ENCODE results near the gene CCDC170. TPM values are rescaled to one million over a fixed set of nuclear protein-coding genes. Genes with fewer than 3 reads are reported as not detected.
"Not testable (repeated sequence)": the region's sequence is repeated elsewhere in the genome, so short reads cannot be mapped to it uniquely, and the experiment has no call there.

CCDC170 gene
- total and polyA plus RNA-seq, 5 donors from 2014 or later, result not detected

- no peaks in the 10 kb centered on the region for H3K4me1 ChIP-seq (ENCODE audit: control insufficient read depth, insufficient read depth, low read length, poor library complexity, severe bottlenecking)
- Mint-ChIP-seq H3K27ac (no peak overlapping the region), H3K36me3 (no peaks in the 10 kb centered on the region), H3K4me1 (peaks cover 0 to 2% (median 0%) of the 10 kb centered on the region in 4 donors), H3K4me3 (no peak overlapping the region), H3K27me3 (peaks cover 8% of the 10 kb centered on the region), H3K9me3 (peaks cover 0 to 2% (median 0%) of the 10 kb centered on the region in 7 donors)
- H3K27ac ChIP-seq (ENCODE audit: insufficient read depth, low read length, poor library complexity, severe bottlenecking), result no peak overlapping the region
- ATAC-seq (ENCODE audit: low read depth in 2 of 2) (no peak), DNase-seq (no peak)
- H3K9me3 ChIP-seq (ENCODE audit: control insufficient read depth in 2 of 2, low read length in 2 of 2), result no peaks in the 10 kb centered on the region
- H3K4me3 ChIP-seq (ENCODE audit: low read depth, low read length), result no peak overlapping the region
- H3K27me3 ChIP-seq (ENCODE audit: control insufficient read depth, insufficient read depth, low read length), result no peaks in the 10 kb centered on the region
- H3K36me3 ChIP-seq (ENCODE audit: control insufficient read depth, insufficient read depth, low read length), result no peaks in the 10 kb centered on the region
Observed at GRCh38 chr6:151509048-151509447, 15.2 kb downstream of the CCDC170 start.

- peaks cover 16% of the 10 kb centered on the region for H3K27me3 Mint-ChIP-seq
- ATAC-seq (ENCODE audit: low read depth in 2 of 2), result no peak
- no peak for DNase-seq
- no peak overlapping the region for H3K27ac Mint-ChIP-seq
- Histone ChIP-seq H3K36me3 (ENCODE audit: control insufficient read depth, insufficient read depth, low read length) (no peaks in the 10 kb centered on the region), H3K9me3 (ENCODE audit: control insufficient read depth in 2 of 2, low read length in 2 of 2) (no peaks in the 10 kb centered on the region), H3K4me1 (ENCODE audit: control insufficient read depth, insufficient read depth, low read length, poor library complexity, severe bottlenecking) (no peaks in the 10 kb centered on the region), H3K4me3 (ENCODE audit: low read depth, low read length) (no peak overlapping the region), H3K27ac (ENCODE audit: insufficient read depth, low read length, poor library complexity, severe bottlenecking) (no peak overlapping the region), H3K27me3 (ENCODE audit: control insufficient read depth, insufficient read depth, low read length) (peaks cover 2% of the 10 kb centered on the region)
- no peaks in the 10 kb centered on the region for H3K36me3 Mint-ChIP-seq
- H3K4me3 Mint-ChIP-seq, result no peak overlapping the region
- H3K9me3 Mint-ChIP-seq, result peaks cover 0 to 7% (median 5%) of the 10 kb centered on the region in 7 donors
- no peaks in the 10 kb centered on the region for H3K4me1 Mint-ChIP-seq
Observed at GRCh38 chr6:151512481-151512880, 18.7 kb downstream of the CCDC170 start.

GRCh38 chr6:151514000-151514730 lies 20.3 kb downstream of the CCDC170 start:
- DNase-seq (no peak), ATAC-seq (ENCODE audit: low read depth in 2 of 2) (no peak)
- Histone ChIP-seq H3K27ac (ENCODE audit: insufficient read depth, low read length, poor library complexity, severe bottlenecking) (no peak overlapping the region), H3K4me1 (ENCODE audit: control insufficient read depth, insufficient read depth, low read length, poor library complexity, severe bottlenecking) (no peaks in the 10 kb centered on the region), H3K36me3 (ENCODE audit: control insufficient read depth, insufficient read depth, low read length) (no peaks in the 10 kb centered on the region), H3K27me3 (ENCODE audit: control insufficient read depth, insufficient read depth, low read length) (peaks cover 2% of the 10 kb centered on the region), H3K9me3 (ENCODE audit: control insufficient read depth in 2 of 2, low read length in 2 of 2) (peaks cover 2 to 11% of the 10 kb centered on the region in 2 experiments), H3K4me3 (ENCODE audit: low read depth, low read length) (no peak overlapping the region)
- H3K27ac Mint-ChIP-seq, result no peak overlapping the region
- H3K9me3 Mint-ChIP-seq, result peaks cover 5 to 20% (median 8%) of the 10 kb centered on the region in 7 donors
- H3K36me3 Mint-ChIP-seq, result no peaks in the 10 kb centered on the region
- H3K27me3 Mint-ChIP-seq, result peaks cover 16% of the 10 kb centered on the region
- H3K4me3 Mint-ChIP-seq, result no peak overlapping the region
- H3K4me1 Mint-ChIP-seq, result no peaks in the 10 kb centered on the region

- Mint-ChIP-seq H3K27me3 (peaks cover 17% of the 10 kb centered on the region), H3K9me3 (peaks cover 7 to 49% (median 19%) of the 10 kb centered on the region in 7 donors)
- not testable (repeated sequence) for H3K27ac Mint-ChIP-seq; H3K4me1 ChIP-seq (ENCODE audit: control insufficient read depth, insufficient read depth, low read length, poor library complexity, severe bottlenecking); H3K4me3 ChIP-seq (ENCODE audit: low read depth, low read length); ATAC-seq (ENCODE audit: low read depth in 2 of 2); DNase-seq; H3K4me3 Mint-ChIP-seq; H3K27me3 ChIP-seq (ENCODE audit: control insufficient read depth, insufficient read depth, low read length); H3K36me3 Mint-ChIP-seq; H3K36me3 ChIP-seq (ENCODE audit: control insufficient read depth, insufficient read depth, low read length); H3K27ac ChIP-seq (ENCODE audit: insufficient read depth, low read length, poor library complexity, severe bottlenecking); H3K4me1 Mint-ChIP-seq
- peaks cover 7 to 29% of the 10 kb centered on the region in 2 experiments for H3K9me3 ChIP-seq (ENCODE audit: control insufficient read depth in 2 of 2, low read length in 2 of 2)
Observed at GRCh38 chr6:151518992-151519391, 25.2 kb downstream of the CCDC170 start.

- no peaks in the 10 kb centered on the region for H3K4me1 Mint-ChIP-seq
- H3K27me3 ChIP-seq (ENCODE audit: control insufficient read depth, insufficient read depth, low read length), result peaks cover 3% of the 10 kb centered on the region
- H3K9me3 ChIP-seq (ENCODE audit: control insufficient read depth in 2 of 2, low read length in 2 of 2), result peaks cover 7 to 25% of the 10 kb centered on the region in 2 experiments
- H3K27ac ChIP-seq (ENCODE audit: insufficient read depth, low read length, poor library complexity, severe bottlenecking), result no peak overlapping the region
- peaks cover 9% of the 10 kb centered on the region for H3K27me3 Mint-ChIP-seq
- no peak overlapping the region for H3K4me3 Mint-ChIP-seq
- peaks cover 0 to 41% (median 20%) of the 10 kb centered on the region in 7 donors for H3K9me3 Mint-ChIP-seq
- no peaks in the 10 kb centered on the region for H3K36me3 ChIP-seq (ENCODE audit: control insufficient read depth, insufficient read depth, low read length)
- H3K36me3 Mint-ChIP-seq, result no peaks in the 10 kb centered on the region
- H3K27ac Mint-ChIP-seq, result no peak overlapping the region
- no peak for ATAC-seq (ENCODE audit: low read depth in 2 of 2)
- no peak overlapping the region for H3K4me3 ChIP-seq (ENCODE audit: low read depth, low read length)
- no peak for DNase-seq
- no peaks in the 10 kb centered on the region for H3K4me1 ChIP-seq (ENCODE audit: control insufficient read depth, insufficient read depth, low read length, poor library complexity, severe bottlenecking)
Observed at GRCh38 chr6:151523034-151523433, 29.2 kb downstream of the CCDC170 start.

GRCh38 chr6:151524059-151524458 lies 30.2 kb downstream of the CCDC170 start:
- H3K9me3 Mint-ChIP-seq, result peaks cover 0 to 33% (median 14%) of the 10 kb centered on the region in 7 donors
- no peak overlapping the region for H3K4me3 ChIP-seq (ENCODE audit: low read depth, low read length)
- DNase-seq, result no peak
- H3K27me3 Mint-ChIP-seq, result peaks cover 13% of the 10 kb centered on the region
- H3K27ac Mint-ChIP-seq, result no peak overlapping the region
- no peaks in the 10 kb centered on the region for H3K36me3 ChIP-seq (ENCODE audit: control insufficient read depth, insufficient read depth, low read length)
- no peak overlapping the region for H3K27ac ChIP-seq (ENCODE audit: insufficient read depth, low read length, poor library complexity, severe bottlenecking)
- H3K27me3 ChIP-seq (ENCODE audit: control insufficient read depth, insufficient read depth, low read length), result peaks cover 3% of the 10 kb centered on the region
- H3K36me3 Mint-ChIP-seq, result no peaks in the 10 kb centered on the region
- no peaks in the 10 kb centered on the region for H3K4me1 ChIP-seq (ENCODE audit: control insufficient read depth, insufficient read depth, low read length, poor library complexity, severe bottlenecking)
- no peak overlapping the region for H3K4me3 Mint-ChIP-seq
- ATAC-seq (ENCODE audit: low read depth in 2 of 2), result no peak
- no peaks in the 10 kb centered on the region for H3K4me1 Mint-ChIP-seq
- peaks cover 5 to 19% of the 10 kb centered on the region in 2 experiments for H3K9me3 ChIP-seq (ENCODE audit: control insufficient read depth in 2 of 2, low read length in 2 of 2)

- ATAC-seq (ENCODE audit: low read depth in 2 of 2) (no peak), DNase-seq (no peak)
- Mint-ChIP-seq H3K36me3 (no peaks in the 10 kb centered on the region), H3K4me1 (no peaks in the 10 kb centered on the region), H3K27me3 (peaks cover 9% of the 10 kb centered on the region), H3K9me3 (peaks cover 0 to 8% (median 4%) of the 10 kb centered on the region in 7 donors), H3K4me3 (no peak overlapping the region), H3K27ac (no peak overlapping the region)
- Histone ChIP-seq H3K4me3 (ENCODE audit: low read depth, low read length) (no peak overlapping the region), H3K27me3 (ENCODE audit: control insufficient read depth, insufficient read depth, low read length) (no peaks in the 10 kb centered on the region), H3K9me3 (ENCODE audit: control insufficient read depth in 2 of 2, low read length in 2 of 2) (peaks cover 3 to 4% of the 10 kb centered on the region in 2 experiments), H3K27ac (ENCODE audit: insufficient read depth, low read length, poor library complexity, severe bottlenecking) (no peak overlapping the region), H3K36me3 (ENCODE audit: control insufficient read depth, insufficient read depth, low read length) (no peaks in the 10 kb centered on the region), H3K4me1 (ENCODE audit: control insufficient read depth, insufficient read depth, low read length, poor library complexity, severe bottlenecking) (no peaks in the 10 kb centered on the region)
Observed at GRCh38 chr6:151534576-151534975, 40.8 kb downstream of the CCDC170 start.
